NCI-H526 (cell line): ENCODE measurements around the gene RFX7.

ENCODE experiments used
- DNase-seq, 2 experiments: peaks; one replicate each; lab custom pipeline; 2025; lab: John Stamatoyannopoulos, UW

Gene RFX7

DNA sequence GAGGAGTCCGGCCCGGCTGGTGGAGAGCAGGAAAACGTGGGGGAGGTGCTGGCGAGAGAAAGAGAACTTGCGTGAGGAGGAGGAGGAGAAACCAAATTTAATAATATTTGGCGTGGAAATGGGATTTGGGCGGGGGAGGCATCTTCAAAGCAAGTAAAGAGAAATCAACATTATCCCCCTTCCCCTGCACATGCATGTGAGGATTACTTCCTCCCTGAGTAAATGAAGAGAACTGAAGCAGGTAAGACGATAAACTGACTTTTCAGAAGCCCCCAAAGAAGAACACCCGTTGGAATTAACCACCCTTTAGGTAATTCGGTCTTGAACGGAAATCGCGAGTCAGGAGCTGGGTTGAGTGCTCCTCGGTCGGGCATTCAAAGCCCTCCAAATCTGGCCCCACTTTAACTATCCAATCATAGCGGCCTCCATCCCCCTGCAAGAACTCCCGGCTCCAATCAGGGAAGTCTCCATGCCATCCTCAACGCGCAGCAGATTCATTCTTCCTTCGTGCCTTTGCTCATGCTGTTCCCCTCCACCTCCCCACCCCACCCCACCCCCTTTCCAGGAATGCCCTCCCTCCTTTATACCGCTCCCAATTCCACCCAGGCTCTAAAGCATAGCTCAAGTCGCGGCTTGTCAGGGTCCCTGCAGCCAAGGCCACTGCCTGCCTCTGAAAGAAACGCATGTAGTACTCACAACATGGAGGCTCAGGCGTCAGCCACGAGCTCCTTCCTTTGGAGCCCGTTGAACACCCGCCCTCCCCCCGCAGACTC, 545 bp upstream of the RFX7 start:
- peak; percentile 61 to 80 for DNase-seq

DNA sequence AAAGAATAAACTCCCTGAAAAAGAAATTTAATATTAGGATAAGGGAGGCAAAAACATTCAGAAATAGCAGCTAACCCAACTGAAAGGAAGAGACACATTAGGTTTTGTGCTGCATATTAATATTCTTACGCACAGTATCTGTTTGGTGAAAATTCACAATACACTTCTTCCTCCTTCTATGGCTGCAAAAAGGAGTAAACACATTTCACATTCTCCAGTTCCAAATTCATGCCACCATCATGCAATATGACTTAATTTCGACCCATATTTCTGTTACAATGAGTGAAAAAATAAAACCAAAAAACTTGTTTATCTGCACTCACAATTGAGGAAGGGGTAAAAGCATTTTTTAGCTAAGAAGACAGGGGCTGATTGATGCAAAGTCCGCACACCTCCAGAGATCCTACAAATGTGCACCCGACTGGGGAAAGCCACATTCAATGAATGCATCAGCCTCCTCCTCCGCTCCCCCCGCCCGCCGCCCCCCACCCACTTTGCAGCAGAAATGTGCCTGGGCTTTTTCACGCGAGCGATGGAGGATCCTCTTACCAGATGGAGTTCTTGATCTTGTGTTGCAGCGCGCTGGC, 1.0 kb downstream of the RFX7 start:
- peak in 1 of 2 experiments; percentile 85 for DNase-seq

DNA sequence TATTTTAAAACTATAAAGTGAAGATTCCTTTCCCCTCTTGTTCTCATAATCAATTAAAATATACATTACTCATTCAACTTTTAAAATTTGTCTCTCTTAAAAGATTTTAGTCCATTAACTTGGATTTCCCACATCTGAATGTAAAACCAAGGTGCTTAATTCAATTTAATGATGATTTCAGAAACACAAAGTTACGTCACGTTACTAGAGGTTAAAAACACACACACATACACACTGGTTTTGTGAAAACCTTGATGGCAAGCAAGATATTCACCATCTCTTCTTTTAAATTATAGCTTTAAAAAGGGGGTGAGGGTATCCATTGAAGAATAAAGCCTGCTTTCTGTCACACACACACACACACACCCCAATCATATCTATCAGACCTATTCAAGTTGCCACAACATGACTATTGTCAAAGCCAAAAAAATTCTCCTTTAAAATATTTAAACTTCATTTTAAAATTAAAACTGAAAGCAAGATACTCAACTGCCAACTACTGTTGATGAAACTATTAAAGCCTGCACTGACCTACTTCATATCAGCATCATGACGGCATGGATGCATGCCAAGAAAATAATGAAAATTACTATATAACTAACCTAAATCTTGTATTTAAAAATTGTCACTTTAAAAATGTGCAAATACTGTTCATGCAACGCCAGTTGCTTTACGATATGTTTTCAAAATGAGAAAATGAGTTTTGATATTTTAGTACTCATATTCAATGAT, 2.1 kb downstream of the RFX7 start:
- no peak for DNase-seq

DNA sequence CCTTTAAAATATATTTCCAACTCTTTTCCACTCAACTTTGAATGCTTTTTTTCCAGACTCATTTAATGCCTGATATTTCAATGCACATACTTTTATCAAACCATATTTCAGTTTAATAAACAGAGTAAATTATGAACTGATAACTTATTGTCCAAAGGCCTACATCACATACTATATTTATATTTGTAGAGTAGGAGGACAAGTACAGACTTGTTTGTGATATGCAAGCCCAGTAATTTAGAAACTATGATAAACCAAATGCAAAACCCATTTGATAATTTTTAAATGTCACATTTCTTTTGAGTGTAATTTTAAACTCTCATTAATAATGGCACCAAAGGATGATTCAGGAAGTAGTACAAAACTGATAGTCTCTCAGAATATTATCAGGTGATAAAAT, 3.3 kb downstream of the RFX7 start:
- DNase-seq: no peak

DNA sequence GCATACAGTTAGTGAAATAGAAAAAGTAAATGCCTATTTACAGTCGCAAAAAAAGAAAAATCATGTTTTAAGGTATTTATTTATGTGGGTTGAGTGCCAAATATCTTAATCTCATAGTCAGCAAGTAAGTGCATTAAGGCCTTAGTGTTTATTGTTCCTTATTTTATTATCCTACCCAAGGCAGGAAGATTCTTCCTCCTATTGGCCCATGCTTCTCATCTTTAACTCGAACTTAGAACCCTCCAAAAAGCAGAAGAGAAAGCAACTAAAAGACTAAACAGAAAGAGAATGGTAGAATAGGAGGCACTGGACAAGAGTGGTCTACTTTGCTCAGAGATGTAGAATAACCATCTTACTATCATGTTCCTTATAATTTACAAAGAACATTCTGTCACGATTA, 7.5 kb downstream of the RFX7 start:
- no peak for DNase-seq

DNA sequence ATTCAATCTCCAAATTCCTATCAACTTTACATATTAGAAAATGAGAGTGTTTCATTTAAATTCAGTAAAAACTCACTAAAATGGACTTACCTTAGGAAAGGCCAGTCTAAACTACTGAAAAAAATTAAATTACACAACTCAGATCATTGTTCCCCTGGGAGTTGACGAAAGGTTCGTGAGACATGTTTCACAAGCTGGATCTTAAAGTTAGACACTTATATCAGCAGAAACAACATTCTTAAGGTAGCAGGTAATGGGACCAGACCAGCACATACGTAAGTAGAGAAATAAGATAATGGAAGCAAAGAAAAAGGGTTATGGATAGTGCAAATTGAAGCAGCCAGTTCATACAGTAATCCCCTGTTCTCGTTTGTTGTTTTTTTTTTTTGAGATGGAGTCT, 8.9 kb downstream of the RFX7 start:
- no peak for DNase-seq

DNA sequence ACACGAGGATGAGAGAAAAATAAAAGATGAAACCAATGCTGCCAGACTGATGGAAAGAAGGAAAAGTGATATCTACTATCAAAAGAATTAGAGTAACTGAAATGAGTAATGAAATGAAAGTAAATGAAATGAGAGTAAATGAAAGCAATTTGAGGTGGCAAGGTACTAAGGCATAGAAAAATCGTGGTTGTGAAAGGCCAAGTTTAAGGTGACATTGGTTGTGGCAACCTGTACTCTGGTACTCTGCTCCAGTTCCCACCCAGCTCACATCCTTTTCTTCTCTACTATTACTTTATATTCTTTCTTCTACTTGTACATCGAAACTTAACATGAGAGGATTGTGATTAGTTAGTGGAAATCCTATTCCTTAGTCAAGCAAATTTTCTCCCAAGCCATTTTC, 10.1 kb downstream of the RFX7 start:
- no peak for DNase-seq

DNA sequence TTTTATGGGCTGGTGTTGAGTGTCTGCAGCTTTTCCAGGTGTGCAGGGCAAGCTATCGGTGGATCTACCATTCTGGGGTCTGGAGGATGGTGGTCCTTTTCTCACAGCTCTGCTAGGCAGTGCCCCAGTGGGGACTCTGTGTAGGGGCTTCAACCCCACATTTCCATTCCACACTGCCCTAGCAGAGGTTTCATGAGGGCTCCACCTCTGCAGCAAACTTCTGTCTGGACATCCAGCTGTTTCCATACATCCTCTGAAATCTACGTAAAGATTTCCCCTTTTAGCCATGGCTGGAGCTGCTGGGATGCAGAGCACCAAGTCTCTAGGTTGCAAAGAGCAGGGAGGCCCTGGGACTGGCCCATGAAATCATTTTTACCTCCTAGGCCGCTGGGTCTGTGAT, 11.6 kb downstream of the RFX7 start:
- DNase-seq: no peak

DNA sequence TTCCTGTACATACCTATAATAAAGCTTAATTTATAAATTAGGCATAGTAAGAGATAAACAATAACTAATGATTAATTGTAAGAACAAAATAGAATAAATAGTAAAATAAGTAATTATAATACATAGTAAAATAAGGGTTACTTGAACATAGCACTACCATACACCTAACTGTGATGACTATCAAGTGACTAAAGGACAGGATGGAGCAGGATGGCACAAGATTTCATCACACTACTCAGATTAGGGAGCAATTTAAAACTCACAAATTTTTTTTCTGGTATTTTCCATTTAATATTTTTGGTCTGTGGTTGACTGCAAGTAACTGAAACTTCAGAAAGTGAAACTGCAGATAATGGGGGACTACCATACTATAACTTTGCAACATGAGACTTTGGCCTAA, 14.8 kb downstream of the RFX7 start:
- no peak for DNase-seq

DNA sequence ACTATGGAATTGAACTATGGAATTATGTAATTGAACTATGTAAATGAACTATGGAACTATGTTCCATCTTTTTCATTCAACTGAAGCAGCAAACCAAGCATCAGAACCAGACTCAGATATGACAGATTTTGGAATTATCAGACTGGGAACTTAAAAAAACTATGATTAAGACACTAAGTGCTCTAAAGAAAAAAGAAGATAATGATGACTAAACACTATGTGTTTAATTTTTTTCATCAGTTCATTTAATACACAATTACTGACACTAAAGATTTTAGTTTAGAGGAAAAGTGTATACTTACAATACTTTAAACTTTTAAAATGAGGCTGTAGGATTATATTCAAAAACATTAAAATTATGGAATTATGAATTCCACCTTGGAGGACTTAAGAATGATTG, 15.3 kb downstream of the RFX7 start:
- DNase-seq: no peak

DNA sequence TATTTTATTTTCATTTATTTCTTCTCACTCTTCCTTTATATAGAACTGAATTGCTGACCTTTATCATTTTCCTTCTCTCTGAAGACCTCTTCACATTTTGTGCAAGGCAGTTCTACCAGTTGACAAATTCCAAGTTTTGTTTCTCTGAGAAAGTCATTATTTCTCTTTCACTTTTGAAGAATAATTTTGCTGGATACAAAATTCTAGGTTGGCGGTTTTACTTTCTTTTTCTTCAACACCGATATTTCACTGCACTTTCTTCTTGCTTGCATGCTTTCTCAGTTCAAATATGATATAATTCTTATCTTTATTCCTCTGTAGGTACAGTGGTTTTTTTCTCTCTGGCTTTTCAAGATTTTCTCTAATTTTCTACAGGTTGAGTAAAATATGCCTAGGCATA, 15.9 kb downstream of the RFX7 start:
- DNase-seq: no peak

DNA sequence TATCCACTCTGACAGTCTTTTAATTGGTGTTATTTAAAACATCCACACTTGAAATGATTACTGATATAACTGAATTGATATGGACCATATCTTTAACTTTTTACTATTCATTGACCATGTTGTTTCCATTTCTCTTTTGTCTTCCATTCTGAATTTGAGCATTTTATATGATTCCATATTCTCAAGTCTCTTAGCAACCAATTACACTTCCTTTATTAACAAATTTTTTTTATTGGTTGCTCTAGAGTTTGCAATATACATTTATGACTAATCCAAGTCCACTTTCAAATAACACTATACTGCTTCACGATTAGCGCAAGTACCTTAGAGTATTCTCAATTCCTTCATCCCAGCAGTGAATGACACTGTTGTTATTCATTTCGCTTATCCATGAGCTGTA, 16.4 kb downstream of the RFX7 start:
- DNase-seq: no peak

DNA sequence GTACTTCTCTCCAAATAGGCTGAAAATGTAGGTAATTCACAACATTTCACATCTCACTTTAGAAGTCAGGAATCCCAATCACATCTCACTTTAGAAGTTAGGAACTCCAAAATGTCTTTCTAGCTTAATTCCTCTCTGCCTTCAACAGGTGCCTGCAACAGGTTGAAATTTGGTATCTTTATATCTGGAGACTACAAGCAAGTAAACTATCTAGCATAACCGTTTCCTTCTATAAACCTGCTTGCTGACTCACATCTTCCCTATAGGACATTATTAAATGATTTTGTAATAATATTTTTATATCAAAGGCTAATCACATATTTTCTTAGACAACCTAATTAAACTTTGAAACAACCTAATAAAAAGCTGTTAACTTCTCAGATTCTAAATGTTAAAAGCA, 18.2 kb downstream of the RFX7 start:
- DNase-seq: no peak

DNA sequence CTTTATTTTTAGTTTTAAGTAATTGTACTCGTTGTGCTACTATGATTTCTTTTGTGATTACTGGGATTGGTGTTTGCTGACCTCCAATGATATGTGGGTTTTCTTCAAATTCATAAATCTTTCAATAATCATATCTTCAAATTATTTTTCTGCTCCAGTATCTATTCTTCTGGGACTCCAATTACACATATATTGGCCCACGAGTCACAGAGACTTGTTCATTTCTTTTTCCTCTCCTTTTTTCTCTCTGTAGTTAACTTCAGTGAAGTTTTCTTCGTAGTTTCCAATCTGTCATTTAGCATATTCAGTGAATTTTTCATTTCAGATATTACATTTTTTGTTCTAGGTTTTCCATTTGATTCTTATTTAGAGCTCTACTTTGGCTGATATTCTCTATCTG, 21.4 kb downstream of the RFX7 start:
- DNase-seq: no peak

DNA sequence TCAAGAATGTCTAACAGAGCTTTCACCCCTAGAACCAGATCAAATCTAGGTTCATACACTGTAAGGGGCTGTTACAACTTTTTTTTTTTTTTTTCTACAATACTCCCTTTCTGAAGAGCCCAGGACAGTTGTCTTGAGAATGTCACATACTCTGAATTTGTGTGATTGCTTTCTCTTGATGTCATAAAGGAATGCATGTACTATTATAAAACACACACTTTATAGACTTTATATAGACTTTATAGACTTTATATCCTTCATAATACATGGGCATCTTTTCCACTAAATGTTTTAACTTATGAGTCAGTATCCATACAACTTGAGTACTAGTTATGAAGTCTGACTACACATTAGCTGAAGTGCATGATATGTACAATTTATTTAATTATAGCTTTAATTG, 26.3 kb downstream of the RFX7 start:
- no peak for DNase-seq

DNA sequence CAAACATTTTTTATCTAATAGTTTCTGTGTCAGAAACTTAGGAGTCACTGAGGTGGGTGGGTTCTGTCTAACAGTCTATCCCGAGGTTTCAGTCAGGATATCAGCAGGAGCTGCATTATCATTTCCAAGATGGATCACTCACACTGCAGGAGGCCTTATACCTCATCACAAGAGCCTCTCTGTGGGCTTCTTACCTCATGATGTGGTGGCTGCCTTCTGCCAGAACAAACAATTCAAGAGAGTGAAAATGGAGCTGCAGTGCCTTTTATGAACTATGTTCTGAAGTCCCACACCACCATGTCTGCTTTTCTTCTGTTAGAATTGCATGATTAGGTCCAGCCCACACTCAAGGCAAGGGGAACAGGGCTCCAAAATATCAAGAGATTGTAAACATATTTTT, 27.9 kb downstream of the RFX7 start:
- DNase-seq: no peak

DNA sequence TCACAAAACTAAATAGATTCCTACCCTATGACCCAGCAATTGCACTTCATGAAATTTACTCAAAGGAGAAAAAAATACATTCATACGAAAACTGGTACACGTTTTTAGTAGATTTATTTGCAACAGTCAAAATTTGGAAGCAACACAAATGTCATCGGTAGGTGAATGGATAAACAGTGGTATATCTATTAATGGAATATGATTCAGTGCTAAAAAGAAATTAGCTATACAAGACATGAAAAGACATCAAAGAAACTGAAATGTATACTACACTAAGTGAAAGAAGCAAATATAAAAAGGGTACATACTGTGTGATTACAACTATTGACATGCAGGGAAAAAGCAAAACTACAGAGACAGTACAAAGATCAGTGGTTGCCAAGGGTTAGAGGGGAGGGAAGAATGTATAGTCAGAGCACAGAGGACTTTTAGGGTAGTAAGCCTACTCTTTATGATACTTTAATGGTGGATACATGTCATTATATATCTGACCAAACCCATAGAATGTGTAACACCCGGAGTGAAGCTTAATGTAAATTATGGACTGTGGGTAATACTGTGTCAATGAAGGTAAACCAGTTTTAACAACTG, 31.6 kb downstream of the RFX7 start:
- DNase-seq: no peak

DNA sequence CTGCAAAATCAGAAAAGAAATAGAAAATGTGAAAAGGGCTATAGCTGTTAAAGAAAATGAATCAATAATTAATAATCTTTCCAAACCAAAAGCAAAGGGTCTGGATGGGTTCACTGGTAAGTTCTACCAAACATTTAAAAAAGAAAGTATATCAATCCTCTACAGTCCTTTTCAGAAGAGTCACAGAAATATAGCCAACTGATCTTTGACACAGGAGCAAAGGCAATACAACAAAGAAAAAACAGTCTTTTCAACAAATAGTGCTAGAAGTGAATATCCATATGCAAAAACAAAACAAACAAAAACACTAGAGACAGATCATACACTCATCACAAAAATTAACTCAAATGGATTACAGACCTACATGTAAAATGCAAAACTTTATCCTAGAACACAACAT, 32.6 kb downstream of the RFX7 start:
- no peak for DNase-seq

DNA sequence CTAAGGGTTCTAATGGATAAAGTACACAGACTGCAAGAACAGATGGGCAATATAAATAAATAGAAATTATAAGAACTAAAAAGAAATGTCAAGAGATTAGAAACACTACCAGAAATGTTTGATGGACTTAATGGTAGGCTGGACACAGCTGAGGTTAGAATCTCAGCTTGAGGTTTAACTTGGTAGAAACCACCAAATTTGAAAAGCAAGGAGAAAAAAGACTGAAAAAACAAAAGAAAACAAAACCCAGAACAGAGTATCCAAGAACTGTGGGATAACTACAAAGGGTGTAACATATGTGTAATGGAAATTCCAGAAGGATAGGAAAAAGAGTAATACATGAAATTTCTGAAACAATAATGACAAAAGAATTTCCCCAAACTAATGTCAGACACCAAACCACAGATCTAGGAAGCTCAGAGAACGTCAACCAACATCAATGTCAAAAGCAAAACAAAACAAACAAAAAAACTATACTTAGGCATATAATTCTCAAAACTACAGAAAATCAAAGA, 35.0 kb downstream of the RFX7 start:
- DNase-seq: no peak

DNA sequence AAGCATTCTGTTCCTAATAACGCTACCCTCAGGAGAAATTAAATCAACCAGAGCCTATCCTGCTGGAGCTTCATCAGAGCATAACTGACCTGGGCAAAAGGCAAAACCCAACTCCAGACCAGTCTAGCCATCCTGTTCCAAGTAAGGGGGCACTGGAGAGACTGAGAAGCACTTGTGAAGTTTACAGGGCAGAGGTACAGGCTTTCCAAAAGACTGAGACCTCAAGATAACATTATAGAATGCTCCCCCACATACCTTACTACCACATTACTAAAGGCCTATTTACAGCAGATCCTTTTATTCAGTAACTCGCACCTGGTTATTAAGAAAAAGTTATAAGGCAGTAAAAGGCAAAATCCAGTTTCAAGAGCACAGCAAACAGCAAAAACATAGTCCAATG, 35.5 kb downstream of the RFX7 start:
- no peak for DNase-seq

DNA sequence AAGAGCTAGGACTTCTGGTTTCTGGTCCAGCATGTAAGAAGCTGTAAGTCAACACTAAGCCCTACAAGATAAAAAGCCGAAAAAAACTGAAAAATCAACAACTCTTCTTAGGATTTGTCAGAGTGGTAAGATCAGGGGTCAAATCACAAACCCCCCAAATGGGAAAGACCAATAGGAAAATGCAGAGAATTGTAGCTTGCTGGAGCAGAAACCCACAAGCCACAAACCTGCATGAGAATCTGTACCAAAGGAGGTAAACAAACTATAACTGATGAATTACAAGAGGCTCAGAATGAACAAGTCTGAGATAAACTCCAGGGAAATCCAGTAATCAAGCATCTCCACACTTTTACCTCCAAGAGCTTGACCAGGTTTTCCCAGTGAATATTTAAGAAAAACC, 36.0 kb downstream of the RFX7 start:
- no peak for DNase-seq

DNA sequence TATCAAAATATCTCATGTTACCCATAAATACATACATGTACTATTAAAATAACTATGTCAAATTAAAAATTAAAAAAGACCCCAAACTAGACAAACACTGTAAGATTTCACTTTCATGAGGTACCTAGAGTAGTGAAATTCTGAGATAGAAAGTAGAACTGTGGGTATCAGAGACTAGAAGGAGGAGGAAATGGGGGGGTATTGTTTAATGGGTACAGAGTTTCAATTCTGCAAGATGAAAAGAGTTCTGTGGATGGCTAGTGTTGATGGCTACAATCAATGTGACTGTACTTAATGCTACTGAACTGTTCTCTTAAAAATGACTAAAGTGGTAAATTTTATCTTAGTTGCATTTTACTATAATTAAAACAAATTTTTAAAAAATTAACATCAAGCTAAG, 36.6 kb downstream of the RFX7 start:
- DNase-seq: no peak
